Activated B cell treated with CpG ODN at 0.5 μM for 24 hours (primary cell): ENCODE measurements around the gene CHID1. TPM values are rescaled to one million over a fixed set of nuclear protein-coding genes. Genes with fewer than 3 reads are reported as not detected.

ENCODE experiments used
- ATAC-seq: fragments of 200-7000 bp; cut with Tn5 transposase; one replicate; pipeline ENCODE4 v1.10.0; 2021; ENCODE audit warnings: low read depth, mild to moderate bottlenecking, moderate library complexity
- CTCF ChIA-PET: fragments of 350-600 bp; sonication (Branson Sonifier 250); formaldehyde crosslinking; loops from one replicate; lab custom pipeline; 2021; ENCODE audit warnings: antibody characterized with exemption; lab: Charles Lee
- POLR2A ChIA-PET: fragments of 350-600 bp; sonication (Branson Sonifier 250); formaldehyde crosslinking; loops from one replicate; lab custom pipeline; 2021; ENCODE audit warnings: antibody characterized with exemption; lab: Charles Lee
- DNase-seq: peaks from one replicate; pipeline ENCODE4 v3.0.0; 2022
- H3K27ac Mint-ChIP-seq: one replicate; pipeline ENCODE4 v1.8.0; 2020; ENCODE audit warnings: mixed read lengths
- H3K27me3 Mint-ChIP-seq: one replicate; pipeline ENCODE4 v1.8.0; 2021; ENCODE audit warnings: mixed read lengths
- H3K36me3 Mint-ChIP-seq: one replicate; pipeline ENCODE4 v1.8.0; 2021; ENCODE audit warnings: low read depth, mixed read lengths
- H3K4me1 Mint-ChIP-seq: one replicate; pipeline ENCODE4 v1.8.0; 2021; ENCODE audit warnings: mixed read lengths
- H3K4me3 Mint-ChIP-seq: one replicate; pipeline ENCODE4 v1.8.0; 2020; ENCODE audit warnings: mild to moderate bottlenecking, mixed read lengths
- H3K9me3 Mint-ChIP-seq: one replicate; pipeline ENCODE4 v1.8.0; 2020; ENCODE audit warnings: mixed read lengths
- CTCF ChIP-seq: fragments of 200-600 bp; IDR thresholded peaks from one replicate; pipeline ENCODE4 v1.8.0; 2022; ENCODE audit warnings: antibody characterized with exemption, mild to moderate bottlenecking
- intact Hi-C: fragments of 100-400 bp; cut with micrococcal nuclease; formaldehyde crosslinking; loops from one replicate; pipeline ENCODE4 v1.15.1; 2024
- total RNA-seq: library from RNA; stranded (reverse); gene quantifications from 2 replicates; pipeline ENCODE4 v1.2.3, GENCODE V29; 2022

The CHID1 gene
- total RNA-seq, 1 donor from 2014 or later: 45.7 TPM

GRCh38 chr11:905952-906351, 4.7 kb downstream of the CHID1 start:
- POLR2A ChIA-PET: no interaction called here

GRCh38 chr11:904380-904779, 6.2 kb downstream of the CHID1 start:
- no peak overlapping the region for H3K4me3 Mint-ChIP-seq
- intact Hi-C loops: no loop called here
- ChIA-PET CTCF (no interaction called here), POLR2A (no interaction called here)
- H3K4me1 Mint-ChIP-seq: peaks cover 17% of the 10 kb centered on the region
- DNase-seq (no peak), ATAC-seq (no peak)
- peaks cover 51% of the 10 kb centered on the region for H3K36me3 Mint-ChIP-seq
- no peaks in the 10 kb centered on the region for H3K9me3 Mint-ChIP-seq
- no peaks in the 10 kb centered on the region for H3K27me3 Mint-ChIP-seq
- H3K27ac Mint-ChIP-seq: no peak overlapping the region
- TF ChIP-seq CTCF: no peak

More at GRCh38 chr11:905952-906351, 4.7 kb downstream of the CHID1 start:
- Mint-ChIP-seq H3K36me3 (peaks cover 41% of the 10 kb centered on the region), H3K4me1 (peaks cover 27% of the 10 kb centered on the region), H3K4me3 (no peak overlapping the region), H3K27me3 (no peaks in the 10 kb centered on the region), H3K9me3 (no peaks in the 10 kb centered on the region), H3K27ac (no peak overlapping the region)
- CTCF ChIA-PET: no interaction called here
- no peak for ATAC-seq
- DNase-seq: no peak
- no peak for TF ChIP-seq CTCF
- intact Hi-C loops: no loop called here

- H3K9me3 Mint-ChIP-seq: no peaks in the 10 kb centered on the region
- peaks cover 2% of the 10 kb centered on the region for H3K4me1 Mint-ChIP-seq
- ChIA-PET POLR2A (no interaction called here), CTCF (no interaction called here)
- H3K4me3 Mint-ChIP-seq: no peak overlapping the region
- no peak for TF ChIP-seq CTCF
- ATAC-seq (no peak), DNase-seq (no peak)
- H3K27me3 Mint-ChIP-seq: no peaks in the 10 kb centered on the region
- H3K36me3 Mint-ChIP-seq: peaks cover 61% of the 10 kb centered on the region
- H3K27ac Mint-ChIP-seq: no peak overlapping the region
- intact Hi-C loops: no loop called here
These were observed 9.1 kb downstream of the CHID1 start for GRCh38 chr11:901452-902061.

- Mint-ChIP-seq H3K4me1 (no peaks in the 10 kb centered on the region), H3K9me3 (no peaks in the 10 kb centered on the region), H3K36me3 (peaks cover 59% of the 10 kb centered on the region), H3K27me3 (no peaks in the 10 kb centered on the region), H3K27ac (no peak overlapping the region), H3K4me3 (no peak overlapping the region)
- ChIA-PET POLR2A (no interaction called here), CTCF (no interaction called here)
- no peak for DNase-seq
- ATAC-seq: no peak
- TF ChIP-seq CTCF: no peak
- intact Hi-C loops: no loop called here
These were observed 10.1 kb downstream of the CHID1 start for GRCh38 chr11:900545-900944.

GRCh38 chr11:899724-900123, 10.9 kb downstream of the CHID1 start:
- no peak for ATAC-seq
- DNase-seq: no peak
- Mint-ChIP-seq H3K36me3 (peaks cover 59% of the 10 kb centered on the region), H3K4me3 (no peak overlapping the region), H3K27me3 (no peaks in the 10 kb centered on the region), H3K27ac (no peak overlapping the region), H3K9me3 (no peaks in the 10 kb centered on the region), H3K4me1 (no peaks in the 10 kb centered on the region)
- intact Hi-C loops: no loop called here
- ChIA-PET CTCF (no interaction called here), POLR2A (no interaction called here)
- no peak for TF ChIP-seq CTCF
